HepG2 (cell line): ENCODE data around the gene AKAP9. TPM values are rescaled to one million over a fixed set of nuclear protein-coding genes. Genes with fewer than 3 reads are reported as not detected.

Source experiments
- ATAC-seq: fragments of 200-7000 bp; cut with Tn5 transposase; 3 replicates; pipeline ENCODE4 v1.9.1; 2020; ENCODE audit warnings: mild to moderate bottlenecking, moderate library complexity
- BruUV-seq: library from RNA; stranded (reverse); fragments of 400-500 nt; replicated peaks from 2 replicates; lab custom pipeline; 2021; lab: Mats Ljungman, UMichigan
- CTCF ChIA-PET: fragments of 300-600 bp; formaldehyde crosslinking; extraction: SDS; loops from one replicate; lab custom pipeline; 2021; ENCODE audit warnings: low total read pairs, inconsistent platforms, low intra/inter-chr PET ratio; lab: Yijun Ruan, JAX
- POLR2A ChIA-PET: fragments of 350-600 bp; sonication (Branson Sonifier 250); formaldehyde crosslinking; loops from one replicate; lab custom pipeline; 2020; ENCODE audit warnings: antibody characterized with exemption, inconsistent platforms; lab: Yijun Ruan, JAX
- DNase-seq: peaks from one replicate; pipeline ENCODE4 v3.0.0-alpha.2; 2015; ENCODE audit warnings: low spot score
- FAIRE-seq: peaks from 3 replicates; lab custom pipeline; 2011; peaks lifted over from hg19 to GRCh38; lab: Jason Lieb, UNC
- H2AFZ ChIP-seq: one replicate; pipeline ENCODE4 v1.6.1; 2011; ENCODE audit warnings: low read length, inconsistent platforms
- H3K27ac ChIP-seq: fragments of 300-600 bp; 3 replicates; pipeline ENCODE4 v1.8.0; 2011; ENCODE audit warnings: mixed run types, mild to moderate bottlenecking, mixed read lengths, low read length, inconsistent platforms; ENCODE audit not compliant: insufficient read depth; ENCODE audit errors: extremely low read length
- H3K27me3 ChIP-seq, 2 experiments: fragments of 200-600 bp in 1 of 2; 2 replicates in 1 of 2; 3 replicates in 1 of 2; pipeline versions ENCODE4 v1.6.0 to v1.8.0; 2011; ENCODE audit warnings: low read length in 2 of 2, mild to moderate bottlenecking in 2 of 2, moderate library complexity in 2 of 2, inconsistent platforms in 1 of 2; ENCODE audit not compliant: insufficient read depth in 2 of 2, control insufficient read depth in 1 of 2
- H3K36me3 ChIP-seq, 2 experiments: fragments of 200-600 bp in 1 of 2; replicated peaks in 1 of 2; 2 replicates in 1 of 2; 3 replicates in 1 of 2; pipeline versions ENCODE4 v1.5.1 to v1.8.0; 2011; ENCODE audit warnings: low read length in 2 of 2, inconsistent platforms in 1 of 2; ENCODE audit not compliant: insufficient read depth in 2 of 2, control insufficient read depth in 1 of 2
- H3K4me1 ChIP-seq: 2 replicates; pipeline ENCODE4 v1.5.1; 2012; ENCODE audit warnings: low read length, inconsistent platforms; ENCODE audit not compliant: insufficient read depth
- H3K4me2 ChIP-seq: 2 replicates; pipeline ENCODE4 v1.6.0; 2011; ENCODE audit warnings: low read depth, low read length, inconsistent platforms
- H3K4me3 ChIP-seq, 3 experiments: fragments of 200-600 bp in 1 of 3; sonication (generic), shearing (Covaris generic) in 1 of 3; replicated peaks in 1 of 3; 2 replicates each; pipeline ENCODE4 v1.5.1; 2011 to 2016; ENCODE audit warnings: low read length in 3 of 3, inconsistent platforms in 2 of 3, low read depth in 2 of 3, mild to moderate bottlenecking in 2 of 3, control low read depth in 1 of 3, mixed read lengths in 1 of 3; ENCODE audit not compliant: insufficient read depth in 1 of 3
- H3K79me2 ChIP-seq: one replicate; pipeline ENCODE4 v1.6.1; 2011; ENCODE audit warnings: low read length, inconsistent platforms; ENCODE audit not compliant: insufficient read depth
- H3K9ac ChIP-seq: 2 replicates; pipeline ENCODE4 v1.6.0; 2011; ENCODE audit warnings: mild to moderate bottlenecking, low read depth, low read length, inconsistent platforms; ENCODE audit not compliant: insufficient read depth
- H3K9me3 ChIP-seq: 2 replicates; pipeline ENCODE4 v1.5.1; 2012; ENCODE audit warnings: mild to moderate bottlenecking, low read length
- H4K20me1 ChIP-seq: 2 replicates; pipeline ENCODE4 v1.6.0; 2011; ENCODE audit warnings: inconsistent platforms, mild to moderate bottlenecking, low read length, moderate library complexity; ENCODE audit not compliant: insufficient read depth
- AGO2 ChIP-seq: fragments of 200-400 bp; formaldehyde crosslinking; optimal IDR thresholded peaks from 2 replicates; pipeline ENCODE3; 2017; ENCODE audit warnings: mild to moderate bottlenecking, low read depth, low read length, moderate library complexity
- FOXA1 ChIP-seq, 2 experiments: fragments of 450-650 bp in 1 of 2; sonication (generic) in 1 of 2; formaldehyde crosslinking in 1 of 2; IDR thresholded peaks; 2 replicates each; pipeline versions ENCODE4 v1.4.0 to v1.6.1; 2016 to 2020; ENCODE audit warnings: missing genetic modification reagents in 1 of 2
- HOXA3 ChIP-seq: sonication (generic); formaldehyde crosslinking; IDR thresholded peaks from 2 replicates; pipeline ENCODE4 v1.5.0; 2020; ENCODE audit warnings: missing genetic modification reagents
- MAFF ChIP-seq: IDR thresholded peaks from 2 replicates; pipeline ENCODE4 v1.6.1; 2011; ENCODE audit warnings: low read depth, low read length, improper control_type of control experiment
- REL ChIP-seq: sonication (generic); formaldehyde crosslinking; conservative IDR thresholded peaks from 2 replicates; pipeline ENCODE4 v1.8.0; 2022; ENCODE audit warnings: mild to moderate bottlenecking, missing genetic modification reagents, moderate library complexity
- SMYD3 ChIP-seq: sonication (generic); formaldehyde crosslinking; IDR thresholded peaks from 2 replicates; pipeline ENCODE4 v1.8.1; 2023; ENCODE audit warnings: mild to moderate bottlenecking, missing genetic modification reagents
- ZMYM4 ChIP-seq: sonication (generic); formaldehyde crosslinking; IDR thresholded peaks from 2 replicates; pipeline ENCODE4 v1.8.1; 2023; ENCODE audit warnings: mild to moderate bottlenecking, missing genetic modification reagents
- ZNF672 ChIP-seq: sonication (generic); formaldehyde crosslinking; IDR thresholded peaks from 2 replicates; pipeline ENCODE4 v1.8.1; 2022; ENCODE audit warnings: missing genetic modification reagents
- WGBS: methylation state at CpG from one replicate; pipeline ENCODE4 v1.1.6; 2017; ENCODE audit warnings: low lambda C conversion rate; 5-methylcytosine and 5-hydroxymethylcytosine counted together
- in situ Hi-C: cut with HindIII; loops from 2 replicates; pipeline ENCODE4 v1.10.0; 2017; ENCODE audit warnings: low pct_unique_long_range_greater_than_20kb; ENCODE audit not compliant: extremely low pct_ligation_motif_present
- intact Hi-C: fragments of 100-400 bp; cut with micrococcal nuclease; formaldehyde crosslinking; loops from one replicate; pipeline ENCODE4 v1.10.0; 2022; ENCODE audit not compliant: unreplicated experiment
- polyA plus RNA-seq, 8 experiments: library from polyadenylated mRNA; depleted of rRNA in 3 of 8; stranded (reverse) in 7 of 8; unstranded in 1 of 8; fragments of >200 nt; fragmentation: Illumina TruSeq in 4 of 8; extraction: Trizol in 4 of 8; gene quantifications; 2 replicates each; pipeline versions ENCODE4 v1.2.1 to v1.2.3, GENCODE V29; 2011 to 2016; ENCODE audit warnings: low read depth in 4 of 8, missing spikeins in 1 of 8, mixed read lengths in 1 of 8; ENCODE audit not compliant: insufficient read depth in 1 of 8
- total RNA-seq, 5 experiments: library from RNA; depleted of rRNA; stranded (reverse); fragments of >200 nt; fragmentation: Illumina TruSeq; extraction: Trizol; gene quantifications; 2 replicates each; pipeline ENCODE4 v1.2.3, GENCODE V29; 2016; ENCODE audit warnings: low read depth in 1 of 5
- TF ChIP-seq, protein P1 (sequence below): sonication (generic); formaldehyde crosslinking; IDR thresholded peaks from 2 replicates; pipeline ENCODE4 v1.4.0; 2020; ENCODE audit warnings: missing genetic modification reagents
- TF ChIP-seq, protein P2 (sequence below): sonication (generic); formaldehyde crosslinking; IDR thresholded peaks from 2 replicates; pipeline ENCODE4 v1.8.0; 2022; ENCODE audit warnings: mild to moderate bottlenecking, missing genetic modification reagents, moderate library complexity
- TF ChIP-seq, protein P3 (sequence below): sonication (generic); formaldehyde crosslinking; IDR thresholded peaks from 2 replicates; pipeline ENCODE4 v1.4.0; 2020; ENCODE audit warnings: missing genetic modification reagents
- TF ChIP-seq, protein P4 (sequence below): sonication (generic); formaldehyde crosslinking; IDR thresholded peaks from 2 replicates; pipeline ENCODE4 v1.4.0; 2020; ENCODE audit warnings: mild to moderate bottlenecking, missing genetic modification reagents

Gene AKAP9
- total and polyA plus RNA-seq, 2 of the 13 experiments (the other 11 are each of a cell fraction or from before 2014, with no cell fraction given): 27.6 to 33.1 TPM

DNA sequence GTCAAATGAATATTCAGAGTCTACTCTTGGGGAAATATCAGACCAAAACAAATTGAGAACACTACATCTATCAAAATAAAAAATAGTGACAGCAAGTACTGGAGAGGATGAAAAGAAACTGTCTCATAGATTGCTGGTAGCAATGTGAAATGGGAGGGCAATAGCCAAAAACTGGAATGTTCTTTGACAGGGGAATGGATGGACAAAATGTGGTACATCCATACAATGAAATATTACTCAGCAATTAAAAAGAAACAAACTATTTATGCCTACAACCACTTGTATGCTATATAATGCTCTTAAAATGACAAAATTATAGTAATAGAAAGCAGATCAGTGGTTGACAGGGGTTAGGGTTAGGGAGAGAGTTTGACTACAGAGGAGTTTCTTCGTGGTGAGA, 147.6 kb downstream of the AKAP9 start (continued):
- TF ChIP-seq, protein P1, sequence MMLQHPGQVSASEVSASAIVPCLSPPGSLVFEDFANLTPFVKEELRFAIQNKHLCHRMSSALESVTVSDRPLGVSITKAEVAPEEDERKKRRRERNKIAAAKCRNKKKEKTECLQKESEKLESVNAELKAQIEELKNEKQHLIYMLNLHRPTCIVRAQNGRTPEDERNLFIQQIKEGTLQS (CRISPR knock-in tag): no peak
- TF ChIP-seq AGO2: no peak
- TF ChIP-seq MAFF: no peak
- TF ChIP-seq SMYD3 (CRISPR knock-in tag): no peak
- no peak for TF ChIP-seq REL (CRISPR knock-in tag)
- TF ChIP-seq, protein P2, sequence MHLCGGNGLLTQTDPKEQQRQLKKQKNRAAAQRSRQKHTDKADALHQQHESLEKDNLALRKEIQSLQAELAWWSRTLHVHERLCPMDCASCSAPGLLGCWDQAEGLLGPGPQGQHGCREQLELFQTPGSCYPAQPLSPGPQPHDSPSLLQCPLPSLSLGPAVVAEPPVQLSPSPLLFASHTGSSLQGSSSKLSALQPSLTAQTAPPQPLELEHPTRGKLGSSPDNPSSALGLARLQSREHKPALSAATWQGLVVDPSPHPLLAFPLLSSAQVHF (CRISPR knock-in tag): no peak
- TF ChIP-seq HOXA3 (CRISPR knock-in tag): no peak

DNA sequence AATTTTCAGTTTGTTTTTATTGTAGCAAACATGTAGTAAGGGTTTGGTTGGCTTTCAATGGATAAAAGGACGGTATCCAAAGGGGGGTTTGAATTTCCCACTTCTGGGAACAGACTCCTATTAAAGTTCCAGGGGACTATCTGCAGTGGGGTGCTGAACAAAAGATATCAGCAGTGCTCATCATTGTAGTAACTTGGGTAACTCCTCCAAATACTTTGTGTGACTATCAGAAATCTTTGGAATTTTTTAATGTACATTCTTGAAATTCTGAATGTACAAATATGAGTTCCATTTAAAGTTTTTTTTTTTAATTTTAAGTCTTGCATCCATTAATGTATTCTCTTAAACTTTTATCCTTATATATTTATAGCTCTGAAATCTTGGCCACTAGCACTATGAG, 151.5 kb downstream of the AKAP9 start:
- H3K36me3 ChIP-seq: peaks cover 13 to 37% of the 10 kb centered on the region in 2 experiments
- FAIRE-seq: no peak
- CTCF ChIA-PET: no interaction called here

More for the DNA sequence above, 151.5 kb downstream of the AKAP9 start:
- DNase-seq: no peak
- no peak for ATAC-seq
- POLR2A ChIA-PET: no interaction called here
- Histone ChIP-seq H3K27me3 (no peaks in the 10 kb centered on the region), H3K4me3 (no peak overlapping the region), H3K79me2 (no peaks in the 10 kb centered on the region), H2AFZ (no peak overlapping the region), H3K4me2 (no peak overlapping the region), H4K20me1 (no peaks in the 10 kb centered on the region), H3K27ac (no peak overlapping the region), H3K9me3 (no peaks in the 10 kb centered on the region), H3K4me1 (no peaks in the 10 kb centered on the region), H3K9ac (no peak overlapping the region)
- 96% methylated on average over 1 of the region's 1 CpG for WGBS
- intact Hi-C loops: no loop called here
- in situ Hi-C loops: no loop called here
- no TSS peak for BruUV-seq
- TF ChIP-seq, protein P3, sequence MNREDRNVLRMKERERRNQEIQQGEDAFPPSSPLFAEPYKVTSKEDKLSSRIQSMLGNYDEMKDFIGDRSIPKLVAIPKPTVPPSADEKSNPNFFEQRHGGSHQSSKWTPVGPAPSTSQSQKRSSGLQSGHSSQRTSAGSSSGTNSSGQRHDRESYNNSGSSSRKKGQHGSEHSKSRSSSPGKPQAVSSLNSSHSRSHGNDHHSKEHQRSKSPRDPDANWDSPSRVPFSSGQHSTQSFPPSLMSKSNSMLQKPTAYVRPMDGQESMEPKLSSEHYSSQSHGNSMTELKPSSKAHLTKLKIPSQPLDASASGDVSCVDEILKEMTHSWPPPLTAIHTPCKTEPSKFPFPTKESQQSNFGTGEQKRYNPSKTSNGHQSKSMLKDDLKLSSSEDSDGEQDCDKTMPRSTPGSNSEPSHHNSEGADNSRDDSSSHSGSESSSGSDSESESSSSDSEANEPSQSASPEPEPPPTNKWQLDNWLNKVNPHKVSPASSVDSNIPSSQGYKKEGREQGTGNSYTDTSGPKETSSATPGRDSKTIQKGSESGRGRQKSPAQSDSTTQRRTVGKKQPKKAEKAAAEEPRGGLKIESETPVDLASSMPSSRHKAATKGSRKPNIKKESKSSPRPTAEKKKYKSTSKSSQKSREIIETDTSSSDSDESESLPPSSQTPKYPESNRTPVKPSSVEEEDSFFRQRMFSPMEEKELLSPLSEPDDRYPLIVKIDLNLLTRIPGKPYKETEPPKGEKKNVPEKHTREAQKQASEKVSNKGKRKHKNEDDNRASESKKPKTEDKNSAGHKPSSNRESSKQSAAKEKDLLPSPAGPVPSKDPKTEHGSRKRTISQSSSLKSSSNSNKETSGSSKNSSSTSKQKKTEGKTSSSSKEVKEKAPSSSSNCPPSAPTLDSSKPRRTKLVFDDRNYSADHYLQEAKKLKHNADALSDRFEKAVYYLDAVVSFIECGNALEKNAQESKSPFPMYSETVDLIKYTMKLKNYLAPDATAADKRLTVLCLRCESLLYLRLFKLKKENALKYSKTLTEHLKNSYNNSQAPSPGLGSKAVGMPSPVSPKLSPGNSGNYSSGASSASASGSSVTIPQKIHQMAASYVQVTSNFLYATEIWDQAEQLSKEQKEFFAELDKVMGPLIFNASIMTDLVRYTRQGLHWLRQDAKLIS: no peak
- TF ChIP-seq ZNF672 (CRISPR knock-in tag): no peak
- TF ChIP-seq, protein P4, sequence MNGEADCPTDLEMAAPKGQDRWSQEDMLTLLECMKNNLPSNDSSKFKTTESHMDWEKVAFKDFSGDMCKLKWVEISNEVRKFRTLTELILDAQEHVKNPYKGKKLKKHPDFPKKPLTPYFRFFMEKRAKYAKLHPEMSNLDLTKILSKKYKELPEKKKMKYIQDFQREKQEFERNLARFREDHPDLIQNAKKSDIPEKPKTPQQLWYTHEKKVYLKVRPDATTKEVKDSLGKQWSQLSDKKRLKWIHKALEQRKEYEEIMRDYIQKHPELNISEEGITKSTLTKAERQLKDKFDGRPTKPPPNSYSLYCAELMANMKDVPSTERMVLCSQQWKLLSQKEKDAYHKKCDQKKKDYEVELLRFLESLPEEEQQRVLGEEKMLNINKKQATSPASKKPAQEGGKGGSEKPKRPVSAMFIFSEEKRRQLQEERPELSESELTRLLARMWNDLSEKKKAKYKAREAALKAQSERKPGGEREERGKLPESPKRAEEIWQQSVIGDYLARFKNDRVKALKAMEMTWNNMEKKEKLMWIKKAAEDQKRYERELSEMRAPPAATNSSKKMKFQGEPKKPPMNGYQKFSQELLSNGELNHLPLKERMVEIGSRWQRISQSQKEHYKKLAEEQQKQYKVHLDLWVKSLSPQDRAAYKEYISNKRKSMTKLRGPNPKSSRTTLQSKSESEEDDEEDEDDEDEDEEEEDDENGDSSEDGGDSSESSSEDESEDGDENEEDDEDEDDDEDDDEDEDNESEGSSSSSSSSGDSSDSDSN: no peak
- TF ChIP-seq FOXA1 (IDR thresholded peaks at IDR 0.05): no peak
- no peak for TF ChIP-seq FOXA1 (CRISPR knock-in tag; IDR thresholded peaks at IDR 0.05)
- no peak for TF ChIP-seq AGO2
- TF ChIP-seq ZMYM4 (CRISPR knock-in tag): no peak
